Inflammatory macrophage treated with lipopolysaccharide for 1 hour (primary cell): Measurements from ENCODE around the gene PIP5K1B.

Experiments used
- DNase-seq, 2 donors: peaks; one replicate each; pipeline ENCODE4 v3.0.0-alpha.2; 2020 to 2022

The PIP5K1B gene

GRCh38 chr9:68821911-68822310, 116.9 kb downstream of the PIP5K1B start:
- DNase-seq: peak; percentile 46 to 60

- no peak for DNase-seq
Observed at GRCh38 chr9:68822596-68823165, 117.6 kb downstream of the PIP5K1B start.

- DNase-seq: no peak
Observed at GRCh38 chr9:68825762-68826472, 120.9 kb downstream of the PIP5K1B start.

- DNase-seq: no peak
Observed at GRCh38 chr9:68827837-68828744, 123.1 kb downstream of the PIP5K1B start.

GRCh38 chr9:68832101-68832500, 127.1 kb downstream of the PIP5K1B start:
- no peak for DNase-seq

GRCh38 chr9:68832861-68833518, 128.0 kb downstream of the PIP5K1B start:
- no peak for DNase-seq

- DNase-seq: no peak
Observed at GRCh38 chr9:68834931-68835520, 130.0 kb downstream of the PIP5K1B start.

- DNase-seq: no peak
Observed at GRCh38 chr9:68836788-68837187, 131.7 kb downstream of the PIP5K1B start.

- DNase-seq: no peak
Observed at GRCh38 chr9:68838245-68838644, 133.2 kb downstream of the PIP5K1B start.

- peak; percentile 56 to 75 for DNase-seq
Observed at GRCh38 chr9:68841276-68842052, 136.4 kb downstream of the PIP5K1B start.

- no peak for DNase-seq
Observed at GRCh38 chr9:68842568-68842967, 137.5 kb downstream of the PIP5K1B start.

GRCh38 chr9:68843239-68843638, 138.2 kb downstream of the PIP5K1B start:
- DNase-seq: peak in 1 of 2 donors; percentile 9

- DNase-seq: peak; percentile 34 to 42
Observed at GRCh38 chr9:68844157-68844556, 139.1 kb downstream of the PIP5K1B start.

GRCh38 chr9:68844631-68845612, 139.9 kb downstream of the PIP5K1B start:
- peak; percentile 63 to 70 for DNase-seq

GRCh38 chr9:68847765-68848164, 142.7 kb downstream of the PIP5K1B start:
- no peak for DNase-seq

- DNase-seq: no peak
Observed at GRCh38 chr9:68851657-68852056, 146.6 kb downstream of the PIP5K1B start.

GRCh38 chr9:68852941-68853340, 147.9 kb downstream of the PIP5K1B start:
- DNase-seq: no peak

- no peak for DNase-seq
Observed at GRCh38 chr9:68859347-68859746, 154.3 kb downstream of the PIP5K1B start.

- no peak for DNase-seq
Observed at GRCh38 chr9:68860419-68860818, 155.4 kb downstream of the PIP5K1B start.

GRCh38 chr9:68861436-68861835, 156.4 kb downstream of the PIP5K1B start:
- no peak for DNase-seq

GRCh38 chr9:68867066-68867465, 162.0 kb downstream of the PIP5K1B start:
- no peak for DNase-seq
